SK-N-MC (cell line): ENCODE measurements around the gene TMEM150A.
"Not testable (repeated sequence)": the region's sequence is repeated elsewhere in the genome, so short reads cannot be mapped to it uniquely, and the experiment has no call there.

ENCODE experiments used
- DNase-seq: peaks from one replicate; pipeline ENCODE4 v3.0.0-alpha.2; 2011; ENCODE audit warnings: low read depth, low spot score
- H3K27ac ChIP-seq: fragments of 200-600 bp; sonication (generic); 2 replicates; pipeline ENCODE4 v1.5.1; 2016; ENCODE audit warnings: mixed run types
- H3K36me3 ChIP-seq: fragments of 200-600 bp; sonication (generic); 2 replicates; pipeline ENCODE4 v1.6.1; 2017; ENCODE audit warnings: antibody characterized with exemption, low read length, mixed read lengths; ENCODE audit not compliant: insufficient read depth
- H3K4me3 ChIP-seq: fragments of 200-600 bp; sonication (generic); 2 replicates; pipeline ENCODE4 v1.5.1; 2016
- H3K9ac ChIP-seq: fragments of 200-600 bp; sonication (generic); 2 replicates; pipeline ENCODE4 v1.8.0; 2017; ENCODE audit warnings: mixed run types, mixed read lengths; ENCODE audit not compliant: insufficient read length
- H3K9me3 ChIP-seq: fragments of 200-600 bp; sonication (generic); 2 replicates; pipeline ENCODE4 v1.6.1; 2017; ENCODE audit warnings: low read depth, mild to moderate bottlenecking, antibody characterized with exemption, low read length, moderate library complexity, mixed read lengths
- EZH2 ChIP-seq: fragments of 200-600 bp; sonication (generic); IDR thresholded peaks from one replicate; pipeline ENCODE4 v1.6.1; 2017; ENCODE audit warnings: antibody characterized with exemption
- FOXP2 ChIP-seq: optimal IDR thresholded peaks from 2 replicates; pipeline ENCODE3; 2011; ENCODE audit warnings: mild to moderate bottlenecking, moderate library complexity; ENCODE audit not compliant: insufficient read depth; ENCODE audit errors: extremely low read length, control extremely low read depth
- POLR2AphosphoS5 ChIP-seq: IDR thresholded peaks from 2 replicates; pipeline ENCODE4 v1.6.1; 2012; ENCODE audit warnings: mild to moderate bottlenecking, low read depth, low read length, borderline replicate concordance

The TMEM150A gene

DNA sequence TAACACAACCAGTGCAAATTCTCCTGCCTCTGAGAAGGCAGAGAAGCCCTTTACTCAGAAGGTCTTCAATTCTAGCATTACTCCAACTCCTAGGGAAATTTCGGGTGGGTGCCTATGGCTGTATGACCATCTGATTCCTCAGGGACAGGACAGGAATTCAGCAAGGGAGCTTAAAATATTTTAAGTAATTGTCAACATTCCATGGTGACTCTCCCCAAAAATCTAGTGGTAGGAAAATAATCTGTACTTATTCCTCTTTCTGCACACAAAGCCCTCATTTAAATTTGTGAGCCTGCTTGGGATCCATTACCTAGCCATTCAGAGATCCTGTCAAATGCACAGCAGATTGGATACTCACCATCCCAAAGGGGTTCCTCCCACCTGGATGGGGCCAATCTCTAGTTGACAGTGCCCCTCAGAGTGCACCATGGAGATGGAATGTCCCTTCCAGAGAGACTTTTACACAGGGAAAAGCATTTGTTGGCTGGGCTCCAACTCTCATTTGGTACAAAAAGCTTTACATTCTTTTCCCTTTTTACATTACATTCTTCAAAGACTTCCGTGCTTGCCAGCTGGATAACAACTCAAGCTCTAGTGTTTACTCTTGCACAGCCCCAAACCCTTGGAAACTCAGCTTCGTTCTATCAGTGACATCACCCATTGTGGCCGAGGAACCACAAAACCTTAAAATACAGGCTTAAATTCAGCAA, 3.1 kb upstream of the TMEM150A start:
- no peak overlapping the region for H3K9ac ChIP-seq
- peaks cover 20% of the 10 kb centered on the region for H3K36me3 ChIP-seq
- TF ChIP-seq EZH2 (no peak), POLR2AphosphoS5 (no peak; the same call in 1 of the 2 replicates), FOXP2 (no peak)
- H3K27ac ChIP-seq = peak overlapping the region; percentile 83
- H3K4me3 ChIP-seq = peak overlapping the region; percentile 40
- no peaks in the 10 kb centered on the region for H3K9me3 ChIP-seq
- peak; percentile 39 for DNase-seq

DNA sequence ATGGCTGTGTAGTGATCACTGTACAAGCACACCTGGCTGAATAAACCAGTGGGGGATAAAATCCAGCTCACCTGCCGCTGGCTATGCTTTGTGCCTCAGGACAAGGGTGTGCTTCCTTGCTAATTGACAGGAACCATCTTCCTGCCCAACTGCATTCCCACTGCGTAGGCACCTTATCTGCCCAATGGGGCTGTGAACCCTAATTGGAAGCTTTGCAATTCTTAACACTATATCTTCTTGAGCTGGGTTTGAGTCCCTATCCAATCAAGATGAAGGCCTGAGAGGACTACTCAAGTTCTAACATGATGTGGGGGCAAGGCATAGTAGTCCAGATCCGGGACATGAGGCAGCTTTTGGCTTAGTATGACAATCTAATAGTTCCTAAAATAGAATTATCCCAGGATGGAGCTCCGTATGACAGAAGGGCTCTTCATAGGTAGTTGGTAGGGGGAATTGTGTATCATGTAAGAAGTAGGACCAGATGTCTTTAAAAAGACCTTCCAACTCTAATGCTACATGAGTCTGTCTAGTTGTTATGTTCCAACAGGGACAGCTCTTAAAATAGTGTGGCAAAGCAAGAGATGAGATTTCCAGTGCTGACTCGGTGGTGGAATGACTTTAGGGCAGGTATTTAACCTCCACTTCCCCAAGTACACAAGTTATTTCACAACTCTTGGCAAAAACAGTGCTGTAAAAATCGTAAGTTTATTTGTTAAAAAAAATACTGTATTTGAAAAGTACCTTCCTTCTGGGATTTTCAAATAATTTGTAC, 2.3 kb upstream of the TMEM150A start:
- H3K9ac ChIP-seq = no peak overlapping the region
- H3K4me3 ChIP-seq = no peak overlapping the region
- no peaks in the 10 kb centered on the region for H3K9me3 ChIP-seq
- H3K27ac ChIP-seq = peak overlapping the region; percentile 83
- no peak for DNase-seq
- TF ChIP-seq EZH2 = no peak
- peak; percentile 10; the same call in 1 of the 2 replicates for TF ChIP-seq POLR2AphosphoS5
- H3K36me3 ChIP-seq = peaks cover 20% of the 10 kb centered on the region

DNA sequence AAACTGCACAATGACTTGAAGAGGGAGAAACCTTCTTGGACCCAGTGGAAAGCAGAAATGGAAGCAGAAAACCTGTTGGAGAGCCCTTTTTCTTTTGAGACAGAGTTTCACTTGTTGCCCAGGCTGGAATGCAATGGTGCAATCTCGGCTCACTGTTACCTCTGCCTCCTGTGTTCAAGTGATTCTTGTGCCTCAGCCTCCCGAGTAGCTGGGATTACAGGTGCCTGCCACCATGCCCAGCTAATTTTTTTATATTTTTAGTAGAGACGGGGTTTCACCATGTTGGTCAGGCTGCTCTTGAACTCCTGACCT, 1.6 kb upstream of the TMEM150A start:
- DNase-seq, H3K9ac ChIP-seq, H3K4me3 ChIP-seq, H3K27ac ChIP-seq, H3K9me3 ChIP-seq: not testable (repeated sequence)
- peaks cover 16% of the 10 kb centered on the region for H3K36me3 ChIP-seq

DNA sequence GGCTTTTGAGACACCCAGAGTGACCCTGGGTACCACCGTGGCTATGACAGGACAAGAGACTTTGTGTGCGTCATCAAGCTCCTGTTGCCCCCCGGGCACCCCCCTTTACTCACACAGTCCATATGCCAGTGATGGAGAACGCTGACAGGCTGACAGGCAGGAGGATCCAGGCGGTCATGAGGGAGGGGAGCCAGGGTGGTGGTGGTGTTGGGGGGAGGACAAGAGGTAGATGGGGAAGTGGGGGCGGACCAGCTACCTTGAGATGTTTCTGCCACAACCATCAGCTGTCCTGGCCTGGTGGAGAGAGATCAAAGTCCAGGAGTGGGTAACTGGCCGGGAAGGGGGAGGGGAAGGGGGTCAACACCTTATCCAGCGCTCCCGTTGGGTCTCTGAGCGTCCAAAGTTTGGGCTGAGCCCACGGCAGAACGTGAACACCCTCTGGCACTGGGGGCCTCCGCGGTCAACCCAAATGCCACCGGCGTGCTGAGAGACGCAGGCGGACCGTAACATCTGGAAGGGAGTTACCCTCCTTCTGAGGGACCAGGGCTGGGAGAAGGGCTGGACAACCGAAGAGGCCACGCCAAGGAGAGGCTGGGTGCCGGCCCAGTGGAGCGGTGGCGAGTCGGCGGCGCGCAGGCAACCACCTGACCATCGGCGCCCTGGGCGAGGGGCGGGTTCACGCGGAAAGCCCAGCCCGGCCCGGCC, 575 bp downstream of the TMEM150A start:
- DNase-seq = no peak
- no peak overlapping the region for H3K27ac ChIP-seq

DNA sequence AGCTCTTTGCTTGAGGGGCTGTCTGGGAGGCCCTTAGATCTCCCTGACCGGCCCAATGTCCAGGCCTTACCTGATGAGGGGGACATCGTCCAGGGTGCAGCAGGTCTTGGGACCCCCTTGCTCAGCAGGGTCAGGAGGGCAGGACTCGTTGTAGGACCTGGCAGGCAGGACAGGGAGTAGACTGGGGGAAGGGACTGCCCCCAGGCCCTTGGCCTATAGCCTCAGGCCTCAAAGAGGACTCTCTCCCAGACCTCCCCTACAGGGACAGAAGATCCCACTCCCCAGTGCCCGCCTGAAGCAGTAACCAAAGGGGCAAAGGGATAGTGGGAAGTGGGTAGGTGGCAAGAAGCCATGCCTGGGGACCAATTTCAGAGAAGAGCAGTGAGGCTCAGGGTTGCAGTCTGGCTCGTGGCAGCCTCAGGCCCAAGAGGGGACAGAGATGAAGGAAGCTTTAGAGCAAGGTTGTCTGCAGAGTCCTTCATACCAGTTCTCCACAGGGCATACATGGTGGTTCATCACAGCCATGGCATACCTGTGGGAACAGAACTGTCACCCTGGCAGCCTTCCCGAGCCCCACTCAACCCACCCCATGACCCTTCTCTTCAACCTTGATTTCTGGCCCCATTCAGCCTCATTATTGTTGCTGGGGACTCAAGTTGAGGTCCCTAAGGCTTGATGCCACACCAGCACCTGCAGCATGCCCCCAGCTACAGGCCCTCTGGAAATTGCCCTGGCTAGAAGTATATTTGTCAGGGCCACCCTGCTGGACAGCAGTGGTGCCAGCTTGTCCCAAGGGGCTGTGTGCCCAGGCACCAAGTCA, 1.3 kb downstream of the TMEM150A start:
- H3K9me3 ChIP-seq = no peaks in the 10 kb centered on the region
- no peak for TF ChIP-seq FOXP2
- H3K27ac ChIP-seq = no peak overlapping the region
- H3K36me3 ChIP-seq = peaks cover 6% of the 10 kb centered on the region; the same call in 1 of the 2 replicates
- H3K9ac ChIP-seq = no peak overlapping the region
- peak overlapping the region; percentile 85; the same call in 1 of the 2 replicates for H3K4me3 ChIP-seq
- no peak for DNase-seq

More for the DNA sequence above, 575 bp downstream of the TMEM150A start:
- H3K4me3 ChIP-seq = peak overlapping the region; percentile 85
- H3K9me3 ChIP-seq = no peaks in the 10 kb centered on the region
- TF ChIP-seq POLR2AphosphoS5 (no peak), FOXP2 (no peak), EZH2 (no peak)
- peaks cover 6% of the 10 kb centered on the region; the same call in 1 of the 2 replicates for H3K36me3 ChIP-seq
- H3K9ac ChIP-seq = peak overlapping the region; percentile 75

GRCh38 chr2:85600235-85600575, 2.3 kb downstream of the TMEM150A start:
- Histone ChIP-seq H3K4me3 (no peak overlapping the region), H3K27ac (no peak overlapping the region), H3K9me3 (no peaks in the 10 kb centered on the region), H3K36me3 (peaks cover 6% of the 10 kb centered on the region; the same call in 1 of the 2 replicates), H3K9ac (no peak overlapping the region)
- TF ChIP-seq FOXP2 (no peak), EZH2 (no peak), POLR2AphosphoS5 (no peak)
- no peak for DNase-seq

DNA sequence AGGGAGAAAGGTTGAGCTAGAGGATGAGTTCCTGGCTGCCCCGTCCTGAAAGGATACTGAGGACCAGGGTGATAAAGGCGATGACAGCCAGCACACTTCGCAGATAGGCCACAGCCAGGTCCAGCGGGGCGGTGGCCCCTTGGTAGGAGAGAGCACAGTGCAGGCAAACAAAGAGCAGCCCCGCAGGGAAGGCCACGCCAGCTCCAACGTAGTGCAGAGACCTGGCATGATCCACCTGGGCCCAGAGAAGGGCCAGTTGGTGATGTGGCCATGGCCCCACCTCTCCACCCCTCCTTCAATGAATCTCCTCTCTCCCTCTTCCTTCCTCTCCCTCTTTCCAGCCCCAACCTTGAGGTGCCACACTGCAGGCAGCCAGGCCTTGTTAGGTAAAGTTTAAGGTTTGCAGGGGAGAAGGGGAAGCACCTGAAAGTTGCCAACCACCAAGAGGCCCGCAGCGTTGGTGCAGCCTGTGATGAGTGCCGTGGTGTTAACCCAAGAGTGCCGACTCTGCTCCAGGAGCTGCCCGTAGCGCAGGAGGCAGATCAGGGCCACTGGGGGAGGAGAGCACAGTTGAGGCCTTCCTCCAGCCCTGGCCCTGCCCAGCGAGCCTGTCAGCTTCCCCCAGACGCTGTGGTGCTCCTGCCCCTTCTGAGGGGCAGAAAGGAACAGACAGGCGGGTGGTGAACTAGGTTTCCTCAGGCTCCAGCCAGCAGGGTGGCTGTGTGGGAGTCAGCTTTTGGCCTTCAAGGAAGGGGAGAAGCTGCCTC, 2.8 kb downstream of the TMEM150A start:
- Histone ChIP-seq H3K9ac (no peak overlapping the region), H3K36me3 (peaks cover 6% of the 10 kb centered on the region; the same call in 1 of the 2 replicates), H3K4me3 (no peak overlapping the region), H3K27ac (no peak overlapping the region), H3K9me3 (no peaks in the 10 kb centered on the region)
- no peak for DNase-seq
- TF ChIP-seq FOXP2 (no peak), EZH2 (no peak), POLR2AphosphoS5 (no peak)
